Left lung (tissue), 10 donors: ENCODE results near the gene METTL25B. TPM values are rescaled to one million over a fixed set of nuclear protein-coding genes. Genes with fewer than 3 reads are reported as not detected.

Experiments used
- ATAC-seq: fragments of 200-7000 bp; cut with Tn5 transposase; one replicate; pipeline ENCODE4 v1.9.1; 2020; ENCODE audit warnings: moderate library complexity
- DNase-seq, 4 donors: peaks; one replicate each; pipeline ENCODE4 v3.0.0-alpha.2; 2013 to 2020
- H3K27ac ChIP-seq, 2 donors: fragments of 200-600 bp; sonication (generic) in 1 of 2; one replicate each; pipeline versions ENCODE4 v1.5.0 to v1.8.0; 2020 to 2021
- H3K27me3 ChIP-seq, 2 donors: fragments of 200-600 bp; sonication (generic) in 1 of 2; one replicate each; pipeline versions ENCODE4 v1.5.0 to v1.8.0; 2020 to 2021
- H3K36me3 ChIP-seq, 2 donors: fragments of 200-600 bp; sonication (generic) in 1 of 2; one replicate each; pipeline versions ENCODE4 v1.5.0 to v1.8.0; 2020 to 2021
- H3K4me1 ChIP-seq, 2 donors: fragments of 200-600 bp; one replicate each; pipeline ENCODE4 v1.8.0; 2021
- H3K4me3 ChIP-seq, 2 donors: fragments of 200-600 bp; sonication (generic) in 1 of 2; one replicate each; pipeline versions ENCODE4 v1.5.0 to v1.8.0; 2020 to 2021; ENCODE audit warnings: mild to moderate bottlenecking in 1 of 2
- H3K9me3 ChIP-seq, 2 donors: fragments of 200-600 bp; sonication (generic) in 1 of 2; one replicate each; pipeline versions ENCODE4 v1.5.0 to v1.8.0; 2020 to 2021
- intact Hi-C, 2 donors: fragments of 100-400 bp; cut with DNase I; formaldehyde crosslinking; loops; one replicate each; pipeline versions ENCODE4 v1.11.2 to v1.14.2; 2022
- polyA plus RNA-seq, 6 donors: library from polyadenylated mRNA; unstranded; fragments of 120-200 nt; gene quantifications; one replicate each; pipeline ENCODE4 v1.2.1, GENCODE V29; 2013; ENCODE audit not compliant: insufficient read length in 6 of 6
- total RNA-seq, 2 donors: library from RNA; stranded (reverse); fragmentation: NEBNext Ultra II Directional; extraction: Animal tissue kit (Norgen Biotek cat#: 25700); gene quantifications; one replicate each; pipeline ENCODE4 v1.2.1, GENCODE V29; 2021
- TF ChIP-seq, protein P1 (sequence below), 2 donors: fragments of 200-600 bp; sonication (generic) in 1 of 2; IDR thresholded peaks; one replicate each; pipeline versions ENCODE4 v1.5.0 to v1.8.0; 2021; ENCODE audit warnings: antibody characterized with exemption in 2 of 2
- donor health status: DM: no; HTN: yes; CAD: no.
- donor health status: DM: no; HTN: no; CAD: no.

METTL25B gene
- total and polyA plus RNA-seq, 8 donors = 30.6 to 41.7 (median 35.5) TPM

DNA sequence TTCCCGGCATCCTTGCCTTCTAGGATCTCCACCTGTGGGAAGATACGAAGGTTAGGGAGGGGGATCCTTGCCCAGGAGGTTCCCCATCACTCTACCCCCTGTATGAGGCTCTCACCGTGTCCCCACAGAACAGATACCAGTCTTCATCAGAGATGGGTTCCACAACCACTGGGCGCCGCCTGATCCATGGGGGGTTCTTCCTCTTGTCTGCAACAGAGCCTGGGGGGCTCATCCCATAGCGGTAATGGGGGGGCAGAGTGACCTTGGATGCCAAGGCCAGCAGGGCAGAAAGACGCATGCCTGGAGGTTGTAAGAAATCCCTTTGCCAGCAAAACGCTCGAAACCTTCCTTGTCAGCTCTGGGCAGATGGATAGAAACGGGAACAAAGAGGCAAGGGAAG is 10.1 kb downstream of the METTL25B start:
- ATAC-seq (no peak), DNase-seq (no peak)
- peaks cover 0 to 55% of the 10 kb centered on the region in 2 donors for H3K36me3 ChIP-seq
- TF ChIP-seq, protein P1, sequence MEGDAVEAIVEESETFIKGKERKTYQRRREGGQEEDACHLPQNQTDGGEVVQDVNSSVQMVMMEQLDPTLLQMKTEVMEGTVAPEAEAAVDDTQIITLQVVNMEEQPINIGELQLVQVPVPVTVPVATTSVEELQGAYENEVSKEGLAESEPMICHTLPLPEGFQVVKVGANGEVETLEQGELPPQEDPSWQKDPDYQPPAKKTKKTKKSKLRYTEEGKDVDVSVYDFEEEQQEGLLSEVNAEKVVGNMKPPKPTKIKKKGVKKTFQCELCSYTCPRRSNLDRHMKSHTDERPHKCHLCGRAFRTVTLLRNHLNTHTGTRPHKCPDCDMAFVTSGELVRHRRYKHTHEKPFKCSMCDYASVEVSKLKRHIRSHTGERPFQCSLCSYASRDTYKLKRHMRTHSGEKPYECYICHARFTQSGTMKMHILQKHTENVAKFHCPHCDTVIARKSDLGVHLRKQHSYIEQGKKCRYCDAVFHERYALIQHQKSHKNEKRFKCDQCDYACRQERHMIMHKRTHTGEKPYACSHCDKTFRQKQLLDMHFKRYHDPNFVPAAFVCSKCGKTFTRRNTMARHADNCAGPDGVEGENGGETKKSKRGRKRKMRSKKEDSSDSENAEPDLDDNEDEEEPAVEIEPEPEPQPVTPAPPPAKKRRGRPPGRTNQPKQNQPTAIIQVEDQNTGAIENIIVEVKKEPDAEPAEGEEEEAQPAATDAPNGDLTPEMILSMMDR (IDR thresholded peaks at IDR 0.05) = no peak
- H3K9me3 ChIP-seq = no peaks in the 10 kb centered on the region
- H3K4me1 ChIP-seq = peaks cover 5 to 29% of the 10 kb centered on the region in 2 donors
- no peaks in the 10 kb centered on the region for H3K27me3 ChIP-seq
- intact Hi-C loops = loop anchor here in 1 of 2 donors (5.0 kb wide), 1 partner anchor 34 kb away; no protein-coding TSS in a partner anchor
- H3K4me3 ChIP-seq = no peak overlapping the region
- H3K27ac ChIP-seq = no peak overlapping the region

DNA sequence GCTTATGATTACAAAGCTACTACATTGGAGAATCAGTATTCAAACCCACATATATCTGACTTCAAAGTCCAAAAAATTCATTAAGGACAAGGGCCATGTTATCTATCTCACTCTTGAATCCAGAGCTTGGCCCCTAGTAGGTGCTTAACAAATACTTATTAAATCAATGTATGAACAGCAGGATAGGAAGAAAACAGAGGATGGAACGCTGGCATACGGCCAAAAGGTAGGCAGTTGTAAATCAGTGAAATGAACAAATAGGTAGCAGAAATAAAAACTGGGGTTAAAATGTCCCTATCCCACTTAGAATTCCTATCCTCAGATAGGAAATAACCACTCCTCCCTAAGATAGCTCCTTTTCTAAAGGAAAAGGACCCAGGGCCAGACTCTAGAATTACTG is 10.6 kb downstream of the METTL25B start:
- peaks cover 0 to 55% of the 10 kb centered on the region in 2 donors for H3K36me3 ChIP-seq
- TF ChIP-seq, protein P1 (IDR thresholded peaks at IDR 0.05) = no peak

DNA sequence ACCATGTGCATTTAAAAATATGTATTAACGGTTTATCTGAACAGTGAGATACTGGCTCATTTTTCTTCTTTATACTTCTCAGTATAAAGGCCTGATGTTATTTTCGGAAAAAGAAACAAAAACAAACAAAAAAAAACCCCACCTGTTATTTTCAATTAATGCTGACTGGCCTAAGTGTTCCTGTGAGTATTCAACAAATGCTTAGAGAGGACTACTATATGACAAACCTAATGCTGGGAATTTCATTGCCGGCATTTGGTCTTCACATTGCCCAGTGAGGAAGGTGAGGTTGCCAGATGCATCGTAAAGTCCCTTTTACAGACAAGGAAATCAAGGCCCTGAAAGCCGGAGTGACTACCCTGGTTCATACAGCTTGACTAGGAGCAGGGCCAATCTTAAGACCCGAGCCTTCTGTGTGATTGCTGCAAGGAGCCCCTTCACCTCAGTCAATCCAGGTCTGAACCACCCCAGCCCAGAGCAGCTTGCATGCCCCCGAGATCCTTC is 12.0 kb downstream of the METTL25B start:
- peak overlapping the region in 1 of 2 donors; percentile 89 for H3K27ac ChIP-seq
- intact Hi-C loops = no loop called here
- H3K27me3 ChIP-seq = no peaks in the 10 kb centered on the region
- peaks cover 0 to 62% of the 10 kb centered on the region in 2 donors for H3K36me3 ChIP-seq
- TF ChIP-seq, protein P1 (IDR thresholded peaks at IDR 0.05) = no peak
- ATAC-seq (peak; percentile 5), DNase-seq (no peak)
- H3K4me1 ChIP-seq = peaks cover 5 to 48% of the 10 kb centered on the region in 2 donors
- no peaks in the 10 kb centered on the region for H3K9me3 ChIP-seq
- peak overlapping the region; percentile 83 to 90 for H3K4me3 ChIP-seq

More for the DNA sequence above, 10.6 kb downstream of the METTL25B start:
- H3K4me1 ChIP-seq = peaks cover 5 to 34% of the 10 kb centered on the region in 2 donors
- no peaks in the 10 kb centered on the region for H3K9me3 ChIP-seq
- DNase-seq (no peak), ATAC-seq (no peak)
- intact Hi-C loops = loop anchor here in 1 of 2 donors (5.0 kb wide), 1 partner anchor 33 kb away; no protein-coding TSS in a partner anchor
- no peaks in the 10 kb centered on the region for H3K27me3 ChIP-seq
- H3K4me3 ChIP-seq = no peak overlapping the region
- H3K27ac ChIP-seq = no peak overlapping the region

DNA sequence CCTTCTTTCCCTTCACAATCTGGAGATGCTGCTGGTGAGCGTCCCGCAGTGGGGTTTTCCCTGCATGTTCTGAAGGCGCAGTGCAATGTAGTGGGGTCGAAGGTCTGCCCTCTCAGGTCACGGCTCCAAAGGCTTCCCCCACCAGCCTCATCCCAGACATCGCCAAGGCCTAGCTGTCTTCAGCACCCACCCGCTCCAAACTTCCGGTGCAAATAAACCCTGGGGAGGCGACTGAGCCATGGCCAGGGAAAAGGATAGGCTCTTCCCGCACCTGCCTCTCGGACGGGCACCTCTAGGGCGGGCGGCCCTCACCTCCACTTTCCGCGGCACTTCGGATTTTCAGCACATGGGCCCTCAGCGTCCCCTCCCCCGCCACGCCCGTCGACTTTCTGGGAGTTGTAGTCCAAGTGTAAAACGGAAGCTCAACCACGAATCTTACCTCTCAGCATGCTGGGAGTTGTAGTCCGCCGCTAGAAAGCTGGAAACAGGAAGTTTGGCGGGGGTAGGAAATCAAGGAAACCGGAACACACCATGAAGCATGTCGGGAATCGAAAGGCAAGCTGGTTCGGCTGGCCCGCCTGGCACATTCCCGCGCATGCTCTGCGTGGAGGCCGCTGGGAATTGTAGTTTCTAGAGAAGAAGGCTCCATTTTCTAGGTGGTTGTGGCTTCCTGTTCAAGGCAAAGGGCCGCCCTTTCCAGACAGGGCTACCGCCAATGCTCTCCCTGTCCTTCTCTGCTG is 12.6 kb downstream of the METTL25B start, which contains the start of gene MRPL24:
MRPL24 (minus strand) TSS at position 348 of the 740 bp plus-strand sequence. CDS start 2,384 bp downstream, outside the sequence.
- Histone ChIP-seq H3K27me3 (no peaks in the 10 kb centered on the region), H3K9me3 (no peaks in the 10 kb centered on the region), H3K4me1 (peaks cover 7 to 54% of the 10 kb centered on the region in 2 donors), H3K27ac (peak within 1 kb of the TSS; percentile 89 to 91), H3K36me3 (peaks cover 0 to 60% of the 10 kb centered on the region in 2 donors), H3K4me3 (peak within 1 kb of the TSS; percentile 83 to 90)
- TF ChIP-seq, protein P1 (IDR thresholded peaks at IDR 0.05) = no peak
- ATAC-seq (peak; percentile 96), DNase-seq (peak; percentile 96 to 99 (median 98))
- intact Hi-C loops = no loop called here

DNA sequence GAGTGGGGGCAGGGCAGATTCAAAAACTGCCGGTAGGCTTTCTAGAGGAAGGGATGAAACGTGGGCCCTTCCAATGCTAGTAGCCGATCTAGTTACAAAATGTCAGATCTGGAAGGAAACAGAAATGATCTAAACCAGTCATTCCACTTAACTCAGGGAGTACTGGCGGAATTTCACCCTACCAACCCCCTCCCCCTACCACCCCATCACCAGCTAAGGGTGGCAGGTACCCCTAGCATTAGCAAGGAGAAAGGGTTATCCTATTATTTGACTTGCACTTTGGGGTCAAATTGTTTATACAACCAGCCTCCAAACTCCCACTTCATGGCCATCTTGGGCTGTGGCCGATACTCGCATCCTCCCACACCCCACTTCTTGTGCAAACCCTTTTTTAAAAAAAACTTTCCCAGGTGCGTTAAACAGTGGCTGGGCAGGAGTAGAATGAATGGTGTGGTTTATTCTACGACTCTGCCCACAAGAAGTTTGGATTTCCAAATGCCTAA is 13.3 kb downstream of the METTL25B start:
- Histone ChIP-seq H3K9me3 (no peaks in the 10 kb centered on the region), H3K4me1 (peaks cover 13 to 60% of the 10 kb centered on the region in 2 donors), H3K27me3 (no peaks in the 10 kb centered on the region), H3K36me3 (peaks cover 0 to 53% of the 10 kb centered on the region in 2 donors), H3K4me3 (peak overlapping the region; percentile 2 to 90), H3K27ac (peak overlapping the region; percentile 89 to 91)
- DNase-seq (no peak), ATAC-seq (peak; percentile 1)
- intact Hi-C loops = no loop called here
- TF ChIP-seq, protein P1 (IDR thresholded peaks at IDR 0.05) = no peak
